ENCODE results near the gene PKNOX2. TPM values are rescaled to one million over a fixed set of nuclear protein-coding genes. Genes with fewer than 3 reads are reported as not detected.

Gene PKNOX2
- total RNA-seq, 2 donors from 2014 or later: 5.5 to 6.9 TPM

DNA sequence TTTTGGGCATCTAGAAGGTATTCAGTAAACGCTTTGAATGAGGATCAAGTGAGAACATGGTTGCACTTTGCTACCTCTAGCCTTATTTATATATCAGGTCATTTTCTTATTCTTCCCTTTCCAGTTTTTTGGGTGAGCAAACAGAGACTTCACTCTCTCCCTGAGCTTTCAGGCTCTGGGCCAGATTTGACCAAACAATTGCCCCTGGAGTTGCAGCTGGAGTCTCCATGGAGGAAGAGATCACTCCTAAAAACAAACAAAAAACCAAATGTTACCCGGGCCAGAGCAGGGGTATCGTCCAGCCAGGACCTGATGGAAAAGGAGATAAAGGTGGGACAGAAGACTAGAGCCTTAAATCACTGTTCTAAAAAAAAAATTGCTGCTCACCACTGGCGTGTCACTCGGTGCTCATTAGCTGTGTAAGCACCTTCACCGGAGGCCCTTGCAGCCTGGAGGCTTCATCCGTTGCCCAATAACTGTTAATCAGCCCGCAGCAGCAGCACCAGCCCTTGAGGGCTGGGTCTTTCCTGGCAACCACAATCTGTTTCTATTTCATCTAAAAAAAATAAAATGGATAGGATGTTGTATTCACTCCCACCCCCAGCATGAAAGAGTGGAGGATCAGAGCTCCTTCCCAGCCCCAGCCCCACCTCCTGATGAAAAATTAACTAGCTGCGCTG, 125.0 kb downstream of the PKNOX2 start:
- TF ChIP-seq, protein P1, sequence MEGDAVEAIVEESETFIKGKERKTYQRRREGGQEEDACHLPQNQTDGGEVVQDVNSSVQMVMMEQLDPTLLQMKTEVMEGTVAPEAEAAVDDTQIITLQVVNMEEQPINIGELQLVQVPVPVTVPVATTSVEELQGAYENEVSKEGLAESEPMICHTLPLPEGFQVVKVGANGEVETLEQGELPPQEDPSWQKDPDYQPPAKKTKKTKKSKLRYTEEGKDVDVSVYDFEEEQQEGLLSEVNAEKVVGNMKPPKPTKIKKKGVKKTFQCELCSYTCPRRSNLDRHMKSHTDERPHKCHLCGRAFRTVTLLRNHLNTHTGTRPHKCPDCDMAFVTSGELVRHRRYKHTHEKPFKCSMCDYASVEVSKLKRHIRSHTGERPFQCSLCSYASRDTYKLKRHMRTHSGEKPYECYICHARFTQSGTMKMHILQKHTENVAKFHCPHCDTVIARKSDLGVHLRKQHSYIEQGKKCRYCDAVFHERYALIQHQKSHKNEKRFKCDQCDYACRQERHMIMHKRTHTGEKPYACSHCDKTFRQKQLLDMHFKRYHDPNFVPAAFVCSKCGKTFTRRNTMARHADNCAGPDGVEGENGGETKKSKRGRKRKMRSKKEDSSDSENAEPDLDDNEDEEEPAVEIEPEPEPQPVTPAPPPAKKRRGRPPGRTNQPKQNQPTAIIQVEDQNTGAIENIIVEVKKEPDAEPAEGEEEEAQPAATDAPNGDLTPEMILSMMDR (IDR thresholded peaks at IDR 0.05): no peak
- no peak for DNase-seq (ENCODE audit: low spot score)
- Histone ChIP-seq H3K4me3 (no peak overlapping the region), H3K27me3 (no peaks in the 10 kb centered on the region), H3K36me3 (no peaks in the 10 kb centered on the region), H3K9me3 (no peaks in the 10 kb centered on the region), H3K4me1 (peaks cover 0 to 17% of the 10 kb centered on the region in 2 donors), H3K27ac (no peak overlapping the region)

DNA sequence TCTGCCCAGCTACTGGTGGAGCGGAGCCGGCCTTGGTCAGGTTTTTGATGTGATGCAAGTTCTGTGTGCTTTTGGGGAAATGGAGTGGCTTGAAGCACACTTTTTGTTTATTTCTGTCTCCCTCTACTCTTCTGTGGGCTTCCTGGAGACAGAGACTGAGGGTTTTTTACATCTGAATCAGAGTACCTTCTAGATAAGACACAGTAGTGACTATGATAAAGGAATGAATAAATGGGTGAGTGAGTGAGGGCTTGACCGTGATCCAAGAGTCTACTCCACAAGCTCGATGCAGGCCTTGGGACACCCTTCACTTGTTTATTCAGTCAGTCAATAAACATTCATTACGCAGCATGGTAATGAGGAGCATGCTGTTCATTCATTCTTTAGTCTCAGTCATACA, 125.7 kb downstream of the PKNOX2 start:
- H3K36me3 ChIP-seq: no peaks in the 10 kb centered on the region
- H3K4me3 ChIP-seq: no peak overlapping the region
- no peak overlapping the region for H3K27ac ChIP-seq
- TF ChIP-seq, protein P1 (IDR thresholded peaks at IDR 0.05): no peak
- no peaks in the 10 kb centered on the region for H3K27me3 ChIP-seq
- peaks cover 0 to 15% of the 10 kb centered on the region in 2 donors for H3K4me1 ChIP-seq
- no peak for DNase-seq (ENCODE audit: low spot score)
- no peaks in the 10 kb centered on the region for H3K9me3 ChIP-seq

DNA sequence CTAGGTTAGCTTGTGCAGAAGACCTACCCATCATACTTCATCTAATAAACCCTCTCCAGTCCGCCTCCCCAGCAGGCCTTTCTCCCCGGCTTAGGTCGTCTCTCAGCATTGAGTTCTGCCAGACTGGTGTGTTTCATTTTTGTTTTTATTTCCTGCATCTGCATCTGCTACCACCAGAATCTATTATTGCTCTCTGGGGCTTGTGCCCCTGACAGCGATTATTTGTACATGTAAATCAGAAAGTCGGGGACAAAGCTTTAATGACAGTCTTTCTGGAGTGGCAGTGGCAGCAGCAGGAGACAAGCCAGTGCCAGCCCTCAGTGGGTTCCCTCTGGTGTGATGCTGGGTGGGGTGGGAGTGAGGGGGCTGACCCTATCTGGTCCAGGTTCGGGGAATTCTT, 127.5 kb downstream of the PKNOX2 start:
- Histone ChIP-seq H3K4me1 (peaks cover 0 to 14% of the 10 kb centered on the region in 2 donors), H3K4me3 (no peak overlapping the region), H3K27me3 (no peaks in the 10 kb centered on the region), H3K27ac (no peak overlapping the region), H3K36me3 (no peaks in the 10 kb centered on the region), H3K9me3 (no peaks in the 10 kb centered on the region)
- no peak for DNase-seq (ENCODE audit: low spot score)
- TF ChIP-seq, protein P1 (IDR thresholded peaks at IDR 0.05): no peak

DNA sequence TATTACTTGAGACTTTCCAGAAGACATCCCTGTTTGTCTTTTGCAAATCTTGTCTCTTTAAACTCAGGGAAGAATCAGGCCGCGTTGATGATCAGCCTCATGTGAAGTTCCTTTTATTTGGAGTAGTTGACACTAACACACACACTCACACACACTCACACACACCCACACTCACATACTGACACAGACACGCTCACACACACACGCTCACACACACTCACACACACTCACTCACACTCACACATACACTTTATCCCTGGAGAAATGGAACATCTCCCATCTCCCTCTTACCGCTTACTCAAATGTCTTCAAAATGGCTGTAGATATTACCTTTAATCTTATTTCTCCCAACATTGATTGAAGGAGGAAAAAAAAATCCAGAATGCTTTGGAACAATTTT, 129.0 kb downstream of the PKNOX2 start:
- no peak for DNase-seq (ENCODE audit: low spot score)
- Histone ChIP-seq H3K9me3 (no peaks in the 10 kb centered on the region), H3K36me3 (no peaks in the 10 kb centered on the region), H3K27ac (no peak overlapping the region), H3K4me3 (no peak overlapping the region), H3K4me1 (no peaks in the 10 kb centered on the region), H3K27me3 (no peaks in the 10 kb centered on the region)
- TF ChIP-seq, protein P1 (IDR thresholded peaks at IDR 0.05): no peak

DNA sequence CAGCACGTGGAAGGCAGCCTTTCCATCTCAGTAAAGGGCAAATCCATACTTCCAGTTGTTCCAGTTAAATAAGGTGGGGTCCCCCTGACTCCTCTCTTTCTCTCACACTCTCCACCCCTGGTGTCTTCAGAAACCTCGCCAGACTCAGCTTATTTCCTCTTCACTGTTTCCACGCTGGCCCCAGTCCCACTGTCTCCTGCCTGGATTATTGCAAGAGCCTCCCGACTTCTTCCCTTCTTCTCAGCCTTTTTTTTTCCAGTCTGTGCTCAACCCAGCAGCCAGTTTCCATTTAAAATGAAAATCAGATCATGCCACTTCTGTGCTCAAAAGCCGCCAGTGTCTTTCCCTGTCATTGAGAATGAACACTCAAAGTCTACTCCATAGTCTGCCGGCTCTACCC, 131.4 kb downstream of the PKNOX2 start:
- DNase-seq (ENCODE audit: low spot score): peak; percentile 80
- Histone ChIP-seq H3K4me3 (no peak overlapping the region), H3K27me3 (no peaks in the 10 kb centered on the region), H3K9me3 (no peaks in the 10 kb centered on the region), H3K36me3 (no peaks in the 10 kb centered on the region), H3K27ac (peak overlapping the region in 1 of 2 donors; percentile 34), H3K4me1 (peaks cover 0 to 9% of the 10 kb centered on the region in 2 donors)
- TF ChIP-seq, protein P1 (IDR thresholded peaks at IDR 0.05): no peak

Data from right atrium auricular region (tissue), 2 donors.